NCI-H146 treated with DMSO at 0.1 percent for 48 hours (cell line): Measurements from ENCODE around the gene STARD5.

Experiments
- DNase-seq: peaks from one replicate; lab custom pipeline; 2025; ENCODE audit not compliant: unreplicated experiment; lab: John Stamatoyannopoulos, UW

The STARD5 gene

GRCh38 chr15:81275711-81276392, 48.1 kb downstream of the STARD5 start:
- DNase-seq: no peak

GRCh38 chr15:81274931-81275707, 48.8 kb downstream of the STARD5 start:
- peak; percentile 55 for DNase-seq

- no peak for DNase-seq
Measured at GRCh38 chr15:81274255-81274654, 49.7 kb downstream of the STARD5 start.

GRCh38 chr15:81273855-81274254, 50.1 kb downstream of the STARD5 start:
- DNase-seq: no peak

- no peak for DNase-seq
Measured at GRCh38 chr15:81273200-81273599, 50.7 kb downstream of the STARD5 start.

- DNase-seq: no peak
Measured at GRCh38 chr15:81271761-81272644, 51.9 kb downstream of the STARD5 start.

GRCh38 chr15:81270781-81271491, 53.0 kb downstream of the STARD5 start:
- DNase-seq: no peak

- no peak for DNase-seq
Measured at GRCh38 chr15:81270188-81270587, 53.8 kb downstream of the STARD5 start.

- no peak for DNase-seq
Measured at GRCh38 chr15:81268881-81269601, 54.9 kb downstream of the STARD5 start.

GRCh38 chr15:81268340-81268739, 55.6 kb downstream of the STARD5 start:
- no peak for DNase-seq

- peak; percentile 38 for DNase-seq
Measured at GRCh38 chr15:81265944-81266775, 57.8 kb downstream of the STARD5 start.

- peak; percentile 37 for DNase-seq
Measured at GRCh38 chr15:81265256-81265943, 58.5 kb downstream of the STARD5 start.

GRCh38 chr15:81264072-81264857, 59.7 kb downstream of the STARD5 start:
- no peak for DNase-seq

GRCh38 chr15:81263477-81263876, 60.5 kb downstream of the STARD5 start:
- no peak for DNase-seq

- DNase-seq: no peak
Measured at GRCh38 chr15:81261172-81261811, 62.6 kb downstream of the STARD5 start.

GRCh38 chr15:81259760-81260298, 64.1 kb downstream of the STARD5 start:
- no peak for DNase-seq
